Uterus (tissue), 4 donors: ENCODE measurements around the gene APBB3. TPM values are rescaled to one million over a fixed set of nuclear protein-coding genes. Genes with fewer than 3 reads are reported as not detected.
"Not testable (repeated sequence)": the region's sequence is repeated elsewhere in the genome, so short reads cannot be mapped to it uniquely, and the experiment has no call there.

Experiments used
- DNase-seq, 2 donors: peaks; one replicate each; pipeline ENCODE4 v3.0.0-alpha.2; 2019 to 2020
- H3K27ac ChIP-seq, 2 donors: fragments of 200-600 bp; sonication (generic); 1 replicate in 1 of 2; 2 replicates in 1 of 2; pipeline ENCODE4 v1.5.1; 2016 to 2018
- H3K27me3 ChIP-seq, 2 donors: fragments of 200-600 bp; sonication (generic); one replicate each; pipeline ENCODE4 v1.5.1; 2018 to 2019; ENCODE audit warnings: control low read depth in 1 of 2
- H3K36me3 ChIP-seq, 2 donors: fragments of 200-600 bp; sonication (generic); one replicate each; pipeline ENCODE4 v1.5.1; 2019; ENCODE audit warnings: control low read depth in 1 of 2
- H3K4me1 ChIP-seq, 2 donors: fragments of 200-600 bp; sonication (generic); one replicate each; pipeline ENCODE4 v1.5.1; 2018 to 2019; ENCODE audit warnings: control low read depth in 1 of 2
- H3K4me3 ChIP-seq, 2 donors: fragments of 200-600 bp; sonication (generic); 1 replicate in 1 of 2; 2 replicates in 1 of 2; pipeline ENCODE4 v1.5.1; 2018 to 2019; ENCODE audit warnings: mild to moderate bottlenecking in 1 of 2
- H3K9me3 ChIP-seq, 2 donors: fragments of 200-600 bp; sonication (generic); one replicate each; pipeline ENCODE4 v1.5.1; 2019; ENCODE audit warnings: control low read depth in 1 of 2
- POLR2A ChIP-seq, 2 donors: fragments of 450-650 bp; IDR thresholded peaks; one replicate each; pipeline ENCODE4 v1.6.1; 2016; ENCODE audit warnings: antibody characterized with exemption in 2 of 2, mild to moderate bottlenecking in 1 of 2, moderate library complexity in 1 of 2
- intact Hi-C: fragments of 100-400 bp; cut with DNase I; formaldehyde crosslinking; loops from one replicate; pipeline ENCODE4 v1.15.1; 2023; ENCODE audit warnings: low total_unique reads
- total RNA-seq, 4 donors: library from RNA; depleted of rRNA in 3 of 4; stranded (reverse); fragments of >200 nt in 3 of 4; gene quantifications; one replicate each; pipeline versions ENCODE4 v1.1.0 to v1.2.4, GENCODE V29; 2014 to 2023
- TF ChIP-seq, protein P1 (sequence below), 4 experiments: fragments of 200-600 bp in 2 of 4; fragments of 450-650 bp in 2 of 4; sonication (generic) in 2 of 4; IDR thresholded peaks; one replicate each; pipeline ENCODE4 v1.5.1; 2016 to 2019; ENCODE audit warnings: antibody characterized with exemption in 4 of 4, mild to moderate bottlenecking in 2 of 4, moderate library complexity in 1 of 4
- donor health status: DM: yes; HTN: yes; CAD: no.

Gene APBB3
- total RNA-seq, 4 donors from 2014 or later, result 6.5 to 54.7 (median 27.4) TPM

- TF ChIP-seq POLR2A (IDR thresholded peaks at IDR 0.05), result no peak
- TF ChIP-seq, protein P1, sequence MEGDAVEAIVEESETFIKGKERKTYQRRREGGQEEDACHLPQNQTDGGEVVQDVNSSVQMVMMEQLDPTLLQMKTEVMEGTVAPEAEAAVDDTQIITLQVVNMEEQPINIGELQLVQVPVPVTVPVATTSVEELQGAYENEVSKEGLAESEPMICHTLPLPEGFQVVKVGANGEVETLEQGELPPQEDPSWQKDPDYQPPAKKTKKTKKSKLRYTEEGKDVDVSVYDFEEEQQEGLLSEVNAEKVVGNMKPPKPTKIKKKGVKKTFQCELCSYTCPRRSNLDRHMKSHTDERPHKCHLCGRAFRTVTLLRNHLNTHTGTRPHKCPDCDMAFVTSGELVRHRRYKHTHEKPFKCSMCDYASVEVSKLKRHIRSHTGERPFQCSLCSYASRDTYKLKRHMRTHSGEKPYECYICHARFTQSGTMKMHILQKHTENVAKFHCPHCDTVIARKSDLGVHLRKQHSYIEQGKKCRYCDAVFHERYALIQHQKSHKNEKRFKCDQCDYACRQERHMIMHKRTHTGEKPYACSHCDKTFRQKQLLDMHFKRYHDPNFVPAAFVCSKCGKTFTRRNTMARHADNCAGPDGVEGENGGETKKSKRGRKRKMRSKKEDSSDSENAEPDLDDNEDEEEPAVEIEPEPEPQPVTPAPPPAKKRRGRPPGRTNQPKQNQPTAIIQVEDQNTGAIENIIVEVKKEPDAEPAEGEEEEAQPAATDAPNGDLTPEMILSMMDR (IDR thresholded peaks at IDR 0.05), result no peak
- H3K27ac ChIP-seq, result no peak overlapping the region
Observed at GRCh38 chr5:140590861-140591260, 26.5 kb upstream of the APBB3 start.

DNA sequence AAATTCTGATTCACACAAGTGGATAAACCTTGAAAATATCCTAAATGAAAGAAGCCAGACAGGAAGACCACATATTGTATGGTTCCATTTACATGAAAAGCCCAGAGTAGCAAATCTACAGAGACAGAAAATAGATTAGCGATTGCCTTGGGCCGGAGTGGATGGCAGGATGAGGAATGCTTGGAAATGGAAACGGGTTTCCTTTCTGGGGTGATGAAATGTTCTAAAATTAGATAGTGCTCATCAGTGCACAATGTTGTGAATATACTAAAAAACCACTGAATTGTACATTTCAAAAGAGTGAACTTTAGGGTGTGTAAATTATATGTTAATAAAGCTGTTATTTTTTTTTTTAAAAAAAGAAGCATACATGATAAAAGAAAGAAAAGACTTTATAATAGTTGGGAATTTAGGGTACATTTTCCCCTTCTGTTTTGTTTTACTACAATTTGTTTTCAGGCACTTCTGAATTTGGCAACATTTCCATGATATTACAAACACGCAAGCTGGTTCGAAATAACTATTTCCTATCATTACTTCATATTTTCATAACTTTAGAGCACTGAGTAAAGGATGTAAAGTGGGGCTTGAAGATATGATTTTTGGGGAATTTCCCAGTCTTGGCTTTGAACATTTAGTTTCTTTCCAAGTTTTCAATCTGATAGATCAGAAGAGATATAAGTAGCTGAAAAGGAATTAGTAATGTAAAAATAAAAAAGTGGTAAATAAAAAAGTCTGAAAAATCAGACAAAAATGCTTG is 24.1 kb upstream of the APBB3 start:
- intact Hi-C loops, result no loop called here
- no peak overlapping the region for H3K4me3 ChIP-seq
- no peaks in the 10 kb centered on the region for H3K9me3 ChIP-seq
- no peaks in the 10 kb centered on the region for H3K36me3 ChIP-seq
- TF ChIP-seq, protein P1 (IDR thresholded peaks at IDR 0.05), result no peak
- no peak for TF ChIP-seq POLR2A (IDR thresholded peaks at IDR 0.05)
- H3K4me1 ChIP-seq, result no peaks in the 10 kb centered on the region
- H3K27me3 ChIP-seq, result no peaks in the 10 kb centered on the region
- H3K27ac ChIP-seq, result peak overlapping the region in 1 of 2 donors; percentile 57
- DNase-seq, result no peak

More at GRCh38 chr5:140590861-140591260, 26.5 kb upstream of the APBB3 start:
- H3K27me3 ChIP-seq, result no peaks in the 10 kb centered on the region
- no peak overlapping the region for H3K4me3 ChIP-seq
- intact Hi-C loops, result no loop called here
- no peaks in the 10 kb centered on the region for H3K4me1 ChIP-seq
- H3K9me3 ChIP-seq, result no peaks in the 10 kb centered on the region
- H3K36me3 ChIP-seq, result no peaks in the 10 kb centered on the region
- no peak for DNase-seq

DNA sequence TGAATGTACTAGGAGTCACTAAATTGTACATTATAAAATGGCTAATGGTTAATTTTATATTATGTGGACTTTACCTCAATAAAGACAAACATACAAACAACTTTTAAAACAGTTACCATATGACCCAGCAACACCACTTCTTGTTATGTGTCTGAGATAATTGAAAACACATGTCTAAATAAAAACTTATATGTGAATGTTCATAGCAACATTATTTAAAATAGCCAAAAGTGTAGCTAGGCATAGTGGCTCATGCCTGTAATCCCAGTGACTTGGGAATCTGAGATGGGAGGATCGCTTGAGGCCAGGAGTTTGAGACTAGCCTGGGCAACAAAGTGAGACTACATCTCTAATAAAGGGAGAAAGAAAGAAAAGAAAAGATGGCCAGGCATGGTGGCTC is 23.1 kb upstream of the APBB3 start:
- no peak overlapping the region for H3K4me3 ChIP-seq
- no peak for DNase-seq
- no peak overlapping the region for H3K27ac ChIP-seq
- no peaks in the 10 kb centered on the region for H3K36me3 ChIP-seq
- intact Hi-C loops, result no loop called here
- H3K9me3 ChIP-seq, result no peaks in the 10 kb centered on the region
- no peaks in the 10 kb centered on the region for H3K4me1 ChIP-seq
- no peak for TF ChIP-seq POLR2A (IDR thresholded peaks at IDR 0.05)
- TF ChIP-seq, protein P1 (IDR thresholded peaks at IDR 0.05), result no peak
- no peaks in the 10 kb centered on the region for H3K27me3 ChIP-seq

DNA sequence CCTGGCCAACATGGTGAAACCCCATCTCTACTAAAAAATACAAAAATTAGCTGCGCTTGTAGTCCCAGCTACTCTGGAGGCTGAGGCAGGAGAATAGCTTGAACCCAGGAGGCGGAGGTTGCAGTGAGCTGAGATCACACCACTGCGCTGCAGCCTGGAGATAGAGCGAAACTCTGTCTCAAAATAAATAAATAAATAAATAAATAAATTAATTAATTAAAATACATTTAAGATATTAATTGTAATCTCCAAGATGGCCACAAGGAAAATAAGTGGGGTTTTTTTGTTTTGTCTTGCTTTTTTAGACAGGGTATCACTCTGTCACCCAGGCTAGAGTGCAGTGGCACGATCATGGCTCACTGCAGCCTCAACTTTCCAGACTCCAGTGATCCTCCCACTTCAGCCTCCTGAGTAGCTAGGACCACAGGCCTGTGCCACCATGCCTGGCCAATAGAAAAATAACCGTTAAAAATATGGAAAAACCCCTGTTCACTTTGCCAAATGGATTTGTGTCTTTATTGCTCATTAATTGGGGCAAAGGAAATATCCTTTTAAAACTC is 14.9 kb upstream of the APBB3 start:
- H3K36me3 ChIP-seq, H3K27ac ChIP-seq, intact Hi-C loops, H3K9me3 ChIP-seq, H3K4me3 ChIP-seq, DNase-seq, H3K4me1 ChIP-seq, H3K27me3 ChIP-seq: not testable (repeated sequence)

- Histone ChIP-seq H3K27me3 (no peaks in the 10 kb centered on the region), H3K4me1 (no peaks in the 10 kb centered on the region), H3K36me3 (no peaks in the 10 kb centered on the region), H3K9me3 (no peaks in the 10 kb centered on the region), H3K4me3 (no peak overlapping the region), H3K27ac (no peak overlapping the region)
- no peak for TF ChIP-seq POLR2A (IDR thresholded peaks at IDR 0.05)
- TF ChIP-seq, protein P1 (IDR thresholded peaks at IDR 0.05), result no peak
- DNase-seq, result no peak
- intact Hi-C loops, result no loop called here
Observed at GRCh38 chr5:140576776-140577201, 12.4 kb upstream of the APBB3 start.
